OCI-LY7 (cell line): Measurements from ENCODE around the gene SOX4. TPM values are rescaled to one million over a fixed set of nuclear protein-coding genes. Genes with fewer than 3 reads are reported as not detected.
A peak's percentile ranks its signal among the peaks of the same experiment; 100 is the strongest.

Experiments used
- BruUV-seq: library from RNA; stranded (reverse); fragments of 400-500 nt; replicated peaks from 2 replicates; lab custom pipeline; 2021; lab: Mats Ljungman, UMichigan
- CTCF ChIA-PET: fragments of 300-600 bp; sonication (Branson Sonifier 250); formaldehyde crosslinking; loops from one replicate; lab custom pipeline; 2022; ENCODE audit warnings: antibody characterized with exemption; ENCODE audit not compliant: unreplicated experiment; lab: Charles Lee
- POLR2A ChIA-PET: fragments of 300-600 bp; sonication (Branson Sonifier 250); formaldehyde crosslinking; loops from one replicate; lab custom pipeline; 2022; ENCODE audit warnings: antibody characterized with exemption; lab: Charles Lee
- DNase-seq: peaks from one replicate; pipeline ENCODE4 v3.0.0-alpha.2; 2015; ENCODE audit warnings: low spot score
- H2AFZ ChIP-seq: fragments of 200-600 bp; sonication (generic), shearing (Covaris generic); 2 replicates; pipeline ENCODE4 v1.6.1; 2014; ENCODE audit warnings: mild to moderate bottlenecking, antibody characterized with exemption, low read length, moderate library complexity
- H3K27ac ChIP-seq: fragments of 200-600 bp; sonication (generic); 2 replicates; pipeline ENCODE4 v1.5.1; 2014; ENCODE audit warnings: mixed run types, low read depth, mild to moderate bottlenecking, moderate library complexity, low read length, inconsistent platforms; ENCODE audit not compliant: poor library complexity, severe bottlenecking
- H3K36me3 ChIP-seq: fragments of 200-600 bp; sonication (generic); 2 replicates; pipeline ENCODE4 v1.6.1; 2014; ENCODE audit warnings: mild to moderate bottlenecking, antibody characterized with exemption, low read length, moderate library complexity, mixed read lengths; ENCODE audit not compliant: insufficient read depth
- H3K4me1 ChIP-seq: fragments of 200-600 bp; sonication (generic); 2 replicates; pipeline ENCODE4 v1.5.1; 2014; ENCODE audit warnings: mild to moderate bottlenecking, low read length; ENCODE audit not compliant: insufficient read depth, poor library complexity, severe bottlenecking
- H3K4me2 ChIP-seq: fragments of 200-600 bp; sonication (generic); 2 replicates; pipeline ENCODE4 v1.6.1; 2014; ENCODE audit warnings: mild to moderate bottlenecking, low read length
- H3K4me3 ChIP-seq: fragments of 200-600 bp; sonication (generic); 2 replicates; pipeline ENCODE4 v1.5.1; 2014; ENCODE audit warnings: mild to moderate bottlenecking, low read depth, low read length; ENCODE audit not compliant: poor library complexity, severe bottlenecking
- H3K79me2 ChIP-seq: fragments of 200-600 bp; sonication (generic); 2 replicates; pipeline ENCODE4 v1.6.1; 2016; ENCODE audit warnings: low read depth, mild to moderate bottlenecking, low read length, moderate library complexity, mixed read lengths; ENCODE audit not compliant: insufficient read depth
- H3K9me2 ChIP-seq: fragments of 200-600 bp; sonication (generic); 2 replicates; pipeline ENCODE4 v1.6.1; 2016; ENCODE audit warnings: mild to moderate bottlenecking, low read length, mixed read lengths; ENCODE audit not compliant: insufficient read depth
- H3K9me3 ChIP-seq: fragments of 200-600 bp; sonication (generic); 2 replicates; pipeline ENCODE4 v1.6.1; 2014; ENCODE audit warnings: mild to moderate bottlenecking, mixed run types, low read length, mixed read lengths
- H4K20me1 ChIP-seq: fragments of 200-600 bp; sonication (generic); 2 replicates; pipeline ENCODE4 v1.6.1; 2014; ENCODE audit warnings: mild to moderate bottlenecking, antibody characterized with exemption, low read length, moderate library complexity, mixed read lengths; ENCODE audit not compliant: insufficient read depth
- EZH2phosphoT487 ChIP-seq: fragments of 200-600 bp; sonication (generic); IDR thresholded peaks from 2 replicates; pipeline ENCODE4 v1.6.1; 2018; ENCODE audit warnings: low read depth, borderline replicate concordance, mild to moderate bottlenecking, mixed run types, antibody characterized with exemption, low read length, moderate library complexity, mixed read lengths
- intact Hi-C: fragments of 100-400 bp; cut with micrococcal nuclease; formaldehyde crosslinking; loops from one replicate; pipeline ENCODE4 v1.10.0; 2022; ENCODE audit not compliant: unreplicated experiment
- total RNA-seq, 2 experiments: library from RNA; depleted of rRNA in 1 of 2; stranded (reverse); fragments of >200 nt in 1 of 2; shearing (Covaris generic) in 1 of 2; gene quantifications; 2 replicates each; pipeline ENCODE4 v1.2.3, GENCODE V29; 2014 to 2022
- TF ChIP-seq, protein P1 (sequence below): fragments of 200-600 bp; sonication (generic); conservative IDR thresholded peaks from 2 replicates; pipeline ENCODE4 v1.5.1; 2014; ENCODE audit warnings: mild to moderate bottlenecking, antibody characterized with exemption, low read length, moderate library complexity, mixed read lengths

Gene SOX4
- total RNA-seq, 2 experiments from 2014 or later: 55.2 to 58.1 TPM

DNA sequence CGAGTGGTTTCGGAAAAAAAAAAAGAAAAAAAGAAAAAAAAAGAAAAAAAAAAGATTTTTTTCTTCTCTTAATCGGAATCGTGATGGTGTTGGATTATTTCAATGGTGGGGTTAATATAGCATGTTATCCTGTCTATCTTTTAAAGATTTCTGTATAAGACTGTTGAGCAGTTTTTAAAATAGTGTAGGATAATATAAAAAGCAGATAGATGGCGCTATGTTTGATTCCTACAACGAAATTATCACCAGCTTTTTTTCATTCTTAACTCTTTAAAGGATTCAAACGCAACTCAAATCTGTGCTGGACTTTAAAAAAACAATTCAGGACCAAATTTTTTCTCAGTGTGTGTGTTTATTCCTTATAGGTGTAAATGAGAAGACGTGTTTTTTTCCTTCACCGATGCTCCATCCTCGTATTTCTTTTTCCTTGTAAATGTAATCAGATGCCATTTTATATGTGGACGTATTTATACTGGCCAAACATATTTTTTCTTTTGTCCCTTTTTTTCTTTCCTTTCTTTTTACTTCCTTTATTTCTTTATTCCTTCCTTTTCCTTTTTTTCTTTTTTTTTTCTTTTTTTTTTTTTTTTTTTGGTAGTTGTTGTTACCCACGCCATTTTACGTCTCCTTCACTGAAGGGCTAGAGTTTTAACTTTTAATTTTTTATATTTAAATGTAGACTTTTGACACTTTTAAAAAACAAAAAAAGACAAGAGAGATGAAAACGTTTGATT is 3.6 kb downstream of the SOX4 start:
- Histone ChIP-seq H3K79me2 (peaks cover 67% of the 10 kb centered on the region), H3K4me3 (peak overlapping the region; percentile 94), H4K20me1 (peaks cover 16% of the 10 kb centered on the region; the same call in 1 of the 2 replicates), H3K4me2 (peak overlapping the region; percentile 81), H2AFZ (no peak overlapping the region), H3K9me2 (no peaks in the 10 kb centered on the region), H3K9me3 (no peaks in the 10 kb centered on the region), H3K27ac (peak overlapping the region; percentile 67), H3K4me1 (peaks cover 55% of the 10 kb centered on the region), H3K36me3 (peaks cover 53% of the 10 kb centered on the region)
- ChIA-PET CTCF (no interaction called here), POLR2A (interaction anchor here (1.5 kb wide), 1 partner anchor 12 kb away, joined by 10 read pairs; no protein-coding TSS in a partner anchor)
- intact Hi-C loops: loop anchor here (2.0 kb wide), 1 partner anchor 338 kb away; no protein-coding TSS in a partner anchor
- no TSS peak for BruUV-seq
- DNase-seq: peak; percentile 73
- TF ChIP-seq EZH2phosphoT487: no peak
- TF ChIP-seq, protein P1, sequence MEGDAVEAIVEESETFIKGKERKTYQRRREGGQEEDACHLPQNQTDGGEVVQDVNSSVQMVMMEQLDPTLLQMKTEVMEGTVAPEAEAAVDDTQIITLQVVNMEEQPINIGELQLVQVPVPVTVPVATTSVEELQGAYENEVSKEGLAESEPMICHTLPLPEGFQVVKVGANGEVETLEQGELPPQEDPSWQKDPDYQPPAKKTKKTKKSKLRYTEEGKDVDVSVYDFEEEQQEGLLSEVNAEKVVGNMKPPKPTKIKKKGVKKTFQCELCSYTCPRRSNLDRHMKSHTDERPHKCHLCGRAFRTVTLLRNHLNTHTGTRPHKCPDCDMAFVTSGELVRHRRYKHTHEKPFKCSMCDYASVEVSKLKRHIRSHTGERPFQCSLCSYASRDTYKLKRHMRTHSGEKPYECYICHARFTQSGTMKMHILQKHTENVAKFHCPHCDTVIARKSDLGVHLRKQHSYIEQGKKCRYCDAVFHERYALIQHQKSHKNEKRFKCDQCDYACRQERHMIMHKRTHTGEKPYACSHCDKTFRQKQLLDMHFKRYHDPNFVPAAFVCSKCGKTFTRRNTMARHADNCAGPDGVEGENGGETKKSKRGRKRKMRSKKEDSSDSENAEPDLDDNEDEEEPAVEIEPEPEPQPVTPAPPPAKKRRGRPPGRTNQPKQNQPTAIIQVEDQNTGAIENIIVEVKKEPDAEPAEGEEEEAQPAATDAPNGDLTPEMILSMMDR: peak; percentile 82

DNA sequence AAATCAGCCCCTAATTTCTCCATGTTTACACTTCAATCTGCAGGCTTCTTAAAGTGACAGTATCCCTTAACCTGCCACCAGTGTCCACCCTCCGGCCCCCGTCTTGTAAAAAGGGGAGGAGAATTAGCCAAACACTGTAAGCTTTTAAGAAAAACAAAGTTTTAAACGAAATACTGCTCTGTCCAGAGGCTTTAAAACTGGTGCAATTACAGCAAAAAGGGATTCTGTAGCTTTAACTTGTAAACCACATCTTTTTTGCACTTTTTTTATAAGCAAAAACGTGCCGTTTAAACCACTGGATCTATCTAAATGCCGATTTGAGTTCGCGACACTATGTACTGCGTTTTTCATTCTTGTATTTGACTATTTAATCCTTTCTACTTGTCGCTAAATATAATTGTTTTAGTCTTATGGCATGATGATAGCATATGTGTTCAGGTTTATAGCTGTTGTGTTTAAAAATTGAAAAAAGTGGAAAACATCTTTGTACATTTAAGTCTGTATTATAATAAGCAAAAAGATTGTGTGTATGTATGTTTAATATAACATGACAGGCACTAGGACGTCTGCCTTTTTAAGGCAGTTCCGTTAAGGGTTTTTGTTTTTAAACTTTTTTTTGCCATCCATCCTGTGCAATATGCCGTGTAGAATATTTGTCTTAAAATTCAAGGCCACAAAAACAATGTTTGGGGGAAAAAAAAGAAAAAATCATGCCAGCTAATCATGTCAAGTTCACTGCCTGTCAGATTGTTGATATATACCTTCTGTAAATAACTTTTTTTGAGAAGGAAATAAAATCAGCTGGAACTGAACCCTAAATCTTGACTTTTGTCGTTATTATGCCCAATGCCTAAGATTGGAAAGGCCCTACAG is 4.5 kb downstream of the SOX4 start:
- POLR2A ChIA-PET: interaction anchor here (0.5 to 1.5 kb wide), 2 partner anchors 11 to 500 kb away, joined by 4 to 10 read pairs; no protein-coding TSS in a partner anchor
- H3K4me3 ChIP-seq: peak overlapping the region; percentile 94
- no peak overlapping the region for H3K27ac ChIP-seq
- H3K9me2 ChIP-seq: no peaks in the 10 kb centered on the region
- H3K4me1 ChIP-seq: peaks cover 56% of the 10 kb centered on the region
- intact Hi-C loops: loop anchor here (2.0 kb wide), 1 partner anchor 337 kb away; no protein-coding TSS in a partner anchor
- CTCF ChIA-PET: interaction anchor here (0.8 kb wide), 1 partner anchor 10 kb away, joined by 3 read pairs; no protein-coding TSS in a partner anchor
- H3K79me2 ChIP-seq: peaks cover 67% of the 10 kb centered on the region
- peaks cover 53% of the 10 kb centered on the region for H3K36me3 ChIP-seq
- TF ChIP-seq, protein P1: no peak
- TF ChIP-seq EZH2phosphoT487: no peak
- BruUV-seq: no TSS peak
- no peak for DNase-seq
- no peaks in the 10 kb centered on the region for H3K9me3 ChIP-seq
- H2AFZ ChIP-seq: no peak overlapping the region
- H3K4me2 ChIP-seq: peak overlapping the region; percentile 81
- H4K20me1 ChIP-seq: peaks cover 16% of the 10 kb centered on the region; the same call in 1 of the 2 replicates
